Panc1 (cell line): Measurements from ENCODE around the gene RHBDF2.

Source experiments
- CTCF ChIP-seq: fragments of 450-650 bp; IDR thresholded peaks from 2 replicates; pipeline ENCODE4 v1.5.1; 2017; ENCODE audit warnings: mild to moderate bottlenecking
- POLR2AphosphoS5 ChIP-seq: IDR thresholded peaks from 2 replicates; pipeline ENCODE4 v1.6.1; 2012; ENCODE audit warnings: mild to moderate bottlenecking, low read depth, low read length, moderate library complexity
- SIN3A ChIP-seq: IDR thresholded peaks from 2 replicates; pipeline ENCODE4 v1.6.1; 2012; ENCODE audit warnings: low read depth, mild to moderate bottlenecking, low read length, moderate library complexity, borderline replicate concordance; ENCODE audit not compliant: insufficient read depth
- TCF7L2 ChIP-seq: IDR thresholded peaks from 2 replicates; pipeline ENCODE4 v1.6.1; 2011; ENCODE audit warnings: mild to moderate bottlenecking, low read depth, low read length, inconsistent platforms

DNA sequence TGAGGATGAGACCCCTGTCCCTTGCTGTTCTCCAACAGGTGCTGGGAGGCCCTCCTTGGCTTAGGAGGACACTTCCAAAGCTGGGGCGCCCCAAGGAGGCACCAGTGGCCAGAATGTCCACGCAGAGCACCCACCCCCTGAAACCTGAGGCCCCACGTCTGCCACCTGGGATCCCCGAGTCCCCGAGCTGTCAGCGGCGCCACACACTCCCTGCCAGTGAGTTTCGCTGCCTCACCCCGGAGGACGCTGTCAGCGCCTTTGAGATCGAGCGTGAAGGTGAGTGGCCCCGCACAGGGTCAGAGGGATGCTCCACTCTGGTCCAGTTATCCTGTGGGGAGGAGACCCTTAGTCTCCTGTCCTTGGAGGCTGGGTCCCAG is 32.6 kb downstream of the RHBDF2 start:
- TF ChIP-seq CTCF (no peak), SIN3A (no peak), POLR2AphosphoS5 (no peak), TCF7L2 (no peak)
